Karpas-422 (cell line): Measurements from ENCODE around the gene TTC31. TPM values are rescaled to one million over a fixed set of nuclear protein-coding genes. Genes with fewer than 3 reads are reported as not detected.

ENCODE experiments used
- total RNA-seq: library from RNA; depleted of rRNA; stranded (reverse); fragments of >200 nt; shearing (Covaris generic); gene quantifications from 2 replicates; pipeline ENCODE4 v1.2.3, GENCODE V29; 2014; ENCODE audit warnings: low replicate concordance; rRNA removed

TTC31 gene
- total RNA-seq, 1 experiment from 2014 or later, result 54.9 TPM

Other genes starting within 250 kb of the TTC31 start
- gene SLC4A5, start 139.7 kb upstream of the TTC31 start, total RNA-seq, result 0.65 and 3.2 TPM in 2 replicates
- 95.0 and 96.4 TPM in 2 replicates for gene DCTN1, start 102.8 kb upstream of the TTC31 start, total RNA-seq
- 3.8 and 7.6 TPM in 2 replicates for gene C2orf81, start 61.5 kb upstream of the TTC31 start, total RNA-seq
- 130 and 239 TPM in 2 replicates for gene WDR54, start 61.4 kb upstream of the TTC31 start, total RNA-seq
- gene RTKN, start 41.1 kb upstream of the TTC31 start, total RNA-seq, result 28.1 and 31.5 TPM in 2 replicates
- 29.3 and 86.9 TPM in 2 replicates for gene INO80B, start 28.0 kb upstream of the TTC31 start, total RNA-seq
- 124 and 149 TPM in 2 replicates for gene WBP1, start 24.6 kb upstream of the TTC31 start, total RNA-seq
- gene MOGS, start 17.7 kb upstream of the TTC31 start, total RNA-seq, result 69.1 and 95.6 TPM in 2 replicates
- 91.4 and 144 TPM in 2 replicates for gene MRPL53, start 10.4 kb upstream of the TTC31 start, total RNA-seq
- gene CCDC142, start 83 bp upstream of the TTC31 start, total RNA-seq, result 47.7 and 50.5 TPM in 2 replicates
- gene LBX2, start 16.5 kb downstream of the TTC31 start, total RNA-seq, result 7.2 and 15.8 TPM in 2 replicates
- gene PCGF1, start 24.6 kb downstream of the TTC31 start, total RNA-seq, result 44.8 and 58.3 TPM in 2 replicates
- gene TLX2, start 31.4 kb downstream of the TTC31 start, total RNA-seq, result 0.25 and 2.5 TPM in 2 replicates
- gene DQX1, start 43.1 kb downstream of the TTC31 start, total RNA-seq, result 1.4 and 22.6 TPM in 2 replicates
- 216 and 273 TPM in 2 replicates for gene AUP1, start 46.6 kb downstream of the TTC31 start, total RNA-seq
- gene HTRA2, start 46.9 kb downstream of the TTC31 start, total RNA-seq, result 36.8 and 72.1 TPM in 2 replicates
- 0.15 and 1.3 TPM in 2 replicates for gene LOXL3, start 70.9 kb downstream of the TTC31 start, total RNA-seq
- gene DOK1, start 71.6 kb downstream of the TTC31 start, total RNA-seq, result 24.7 and 57.1 TPM in 2 replicates
- 0.11 TPM in 1 of 2 replicates, not detected in the other for gene M1AP, start 165.2 kb downstream of the TTC31 start, total RNA-seq
- 2.7 and 3.4 TPM in 2 replicates for gene SEMA4F, start 171.2 kb downstream of the TTC31 start, total RNA-seq